CD4-positive, alpha-beta T cell treated with Interferon alpha-2 for 1 hour (primary cell): ENCODE results near the gene CYP2A6.
"Not testable (repeated sequence)": the region's sequence is repeated elsewhere in the genome, so short reads cannot be mapped to it uniquely, and the experiment has no call there.

ENCODE experiments used
- DNase-seq, 2 donors: peaks; one replicate each; pipeline ENCODE4 v3.0.0-alpha.2; 2020 to 2022

CYP2A6 gene

GRCh38 chr19:40842997-40843652 lies 7.1 kb downstream of the CYP2A6 start:
- DNase-seq, result not testable (repeated sequence)

- not testable (repeated sequence) for DNase-seq
These were observed 8.2 kb downstream of the CYP2A6 start for GRCh38 chr19:40842012-40842411.

- DNase-seq, result not testable (repeated sequence)
These were observed 11.8 kb downstream of the CYP2A6 start for GRCh38 chr19:40838477-40838876.

GRCh38 chr19:40836754-40837429 lies 13.4 kb downstream of the CYP2A6 start:
- no peak for DNase-seq

GRCh38 chr19:40833728-40834533 lies 16.3 kb downstream of the CYP2A6 start:
- DNase-seq, result not testable (repeated sequence)

GRCh38 chr19:40832431-40832790 lies 17.8 kb downstream of the CYP2A6 start:
- DNase-seq, result not testable (repeated sequence)

GRCh38 chr19:40831502-40832430 lies 18.5 kb downstream of the CYP2A6 start:
- no peak for DNase-seq

- not testable (repeated sequence) for DNase-seq
These were observed 19.5 kb downstream of the CYP2A6 start for GRCh38 chr19:40830741-40831140.

- no peak for DNase-seq
These were observed 21.0 kb downstream of the CYP2A6 start for GRCh38 chr19:40829205-40829604.

- no peak for DNase-seq
These were observed 22.6 kb downstream of the CYP2A6 start for GRCh38 chr19:40827386-40828247.

- peak; percentile 83 to 87 for DNase-seq
These were observed 23.4 kb downstream of the CYP2A6 start for GRCh38 chr19:40826699-40827385.

GRCh38 chr19:40826312-40826698 lies 23.9 kb downstream of the CYP2A6 start:
- DNase-seq, result not testable (repeated sequence)

- not testable (repeated sequence) for DNase-seq
These were observed 24.7 kb downstream of the CYP2A6 start for GRCh38 chr19:40825460-40826095.

- not testable (repeated sequence) for DNase-seq
These were observed 25.3 kb downstream of the CYP2A6 start for GRCh38 chr19:40824916-40825315.

- DNase-seq, result not testable (repeated sequence)
These were observed 27.3 kb downstream of the CYP2A6 start for GRCh38 chr19:40822704-40823553.

- no peak for DNase-seq
These were observed 28.1 kb downstream of the CYP2A6 start for GRCh38 chr19:40822161-40822560.

- DNase-seq, result peak; percentile 62 to 76
These were observed 30.6 kb downstream of the CYP2A6 start for GRCh38 chr19:40819479-40820234.
